Prostate gland (tissue), 2 donors: ENCODE data around the gene CCDC70.

Source experiments
- CTCF ChIP-seq, 4 experiments: fragments of 200-600 bp in 2 of 4; fragments of 450-650 bp in 2 of 4; sonication (generic) in 2 of 4; IDR thresholded peaks; 1 replicate in 3 of 4; 2 replicates in 1 of 4; pipeline ENCODE4 v1.5.1; 2016 to 2019; ENCODE audit warnings: antibody characterized with exemption in 4 of 4, mild to moderate bottlenecking in 2 of 4, moderate library complexity in 2 of 4
- POLR2A ChIP-seq: fragments of 450-650 bp; IDR thresholded peaks from one replicate; pipeline ENCODE4 v1.6.1; 2016; ENCODE audit warnings: antibody characterized with exemption, mild to moderate bottlenecking
- POLR2AphosphoS5 ChIP-seq: sonication (generic); formaldehyde crosslinking; IDR thresholded peaks from one replicate; pipeline ENCODE4 v1.6.1; 2017; ENCODE audit warnings: antibody characterized with exemption

- TF ChIP-seq CTCF (IDR thresholded peaks at IDR 0.05) (no peak), POLR2A (no peak), POLR2AphosphoS5 (no peak)
Measured at GRCh38 chr13:51823863-51824262, 37.9 kb upstream of the CCDC70 start.
